GM08714 (cell line): Measurements from ENCODE around the gene RBPMS2.
A peak's percentile ranks its signal among the peaks of the same experiment; 100 is the strongest.
"Not testable (repeated sequence)": the region's sequence is repeated elsewhere in the genome, so short reads cannot be mapped to it uniquely, and the experiment has no call there.

Experiments used
- H3K4me3 ChIP-seq: fragments of 200-500 bp; sonication (Bioruptor generic); 2 replicates; pipeline ENCODE4 v1.5.1; 2014; ENCODE audit warnings: mild to moderate bottlenecking, low read length, inconsistent platforms
- ZNF274 ChIP-seq: IDR thresholded peaks from 2 replicates; pipeline ENCODE4 v1.6.1; 2012; ENCODE audit warnings: mild to moderate bottlenecking, low read depth, low read length

RBPMS2 gene

DNA sequence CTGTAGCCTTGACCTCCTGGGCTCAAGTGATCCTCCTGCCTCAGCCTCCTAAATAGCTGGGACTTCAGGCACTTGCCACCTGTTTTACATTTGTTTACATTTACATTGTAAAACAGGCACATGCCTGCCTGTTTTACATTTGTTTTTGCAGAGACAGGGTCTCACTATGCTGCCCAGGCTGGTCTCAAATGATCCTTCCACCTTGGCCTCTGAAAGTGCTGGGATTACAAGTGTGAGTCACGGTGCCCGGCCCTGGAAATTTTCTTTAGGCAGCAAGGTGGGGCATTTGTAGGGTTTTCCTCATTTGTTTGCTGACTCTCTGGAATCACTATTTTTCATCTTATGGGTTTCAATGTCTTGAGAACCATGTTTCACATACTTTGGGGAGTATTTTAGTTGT, 25.1 kb upstream of the RBPMS2 start:
- no peak overlapping the region for H3K4me3 ChIP-seq
- TF ChIP-seq ZNF274, result no peak

DNA sequence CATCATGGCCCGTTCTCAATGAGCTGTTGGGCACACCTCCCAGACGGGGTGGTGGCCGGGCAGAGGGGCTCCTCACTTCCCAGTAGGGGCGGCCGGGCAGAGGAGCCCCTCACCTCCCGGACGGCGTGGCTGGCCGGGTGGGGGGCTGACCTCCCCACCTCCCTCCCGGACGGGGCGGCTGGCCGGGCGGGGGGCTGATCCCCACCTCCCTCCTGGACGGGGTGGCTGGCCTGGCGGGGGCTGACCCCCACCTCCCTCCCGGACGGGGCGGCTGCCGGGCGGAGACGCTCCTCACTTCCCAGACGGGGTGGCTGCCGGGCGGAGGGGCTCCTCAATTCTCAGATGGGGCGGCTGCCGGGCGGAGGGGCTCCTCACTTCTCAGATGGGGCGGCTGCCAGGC, 23.5 kb upstream of the RBPMS2 start:
- H3K4me3 ChIP-seq, result not testable (repeated sequence)

DNA sequence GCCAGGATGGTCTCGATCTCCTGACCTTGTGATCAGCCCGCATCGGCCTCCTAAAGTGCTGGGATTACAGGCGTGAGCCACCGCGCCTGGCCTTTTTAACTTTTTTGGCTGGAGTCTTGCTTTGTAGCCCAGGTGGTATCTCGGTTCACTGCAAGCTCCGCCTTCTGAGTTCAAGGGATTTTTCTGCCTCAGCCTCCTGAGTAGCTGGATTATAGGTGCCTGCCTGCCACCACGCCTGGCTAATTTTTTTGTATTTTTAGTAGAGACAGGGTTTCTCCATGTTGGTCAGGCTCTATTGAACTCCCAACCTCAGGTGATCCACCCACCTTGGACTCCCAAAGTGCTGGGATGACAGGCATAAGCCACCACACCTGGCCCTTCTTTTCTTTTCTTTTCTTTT, 20.5 kb upstream of the RBPMS2 start:
- not testable (repeated sequence) for H3K4me3 ChIP-seq

DNA sequence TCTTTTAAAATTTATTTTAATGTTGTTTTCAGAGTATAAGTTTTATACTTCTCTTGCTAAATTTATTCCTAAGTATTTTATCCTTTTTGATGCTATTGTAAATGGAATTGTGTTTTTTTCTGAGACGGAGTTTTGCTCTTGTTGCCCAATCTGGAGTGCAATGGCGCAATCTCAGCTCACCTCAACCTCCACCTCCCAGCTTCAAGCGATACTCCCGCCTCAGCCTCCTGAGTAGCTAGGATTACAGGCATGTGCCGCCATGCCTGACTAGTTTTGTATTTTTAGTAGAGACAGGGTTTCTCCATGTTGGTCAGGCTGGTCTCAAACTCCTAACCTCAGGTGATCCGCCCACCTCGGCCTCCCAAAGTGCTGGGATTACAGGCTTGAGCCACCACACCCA, 19.9 kb upstream of the RBPMS2 start:
- not testable (repeated sequence) for H3K4me3 ChIP-seq

DNA sequence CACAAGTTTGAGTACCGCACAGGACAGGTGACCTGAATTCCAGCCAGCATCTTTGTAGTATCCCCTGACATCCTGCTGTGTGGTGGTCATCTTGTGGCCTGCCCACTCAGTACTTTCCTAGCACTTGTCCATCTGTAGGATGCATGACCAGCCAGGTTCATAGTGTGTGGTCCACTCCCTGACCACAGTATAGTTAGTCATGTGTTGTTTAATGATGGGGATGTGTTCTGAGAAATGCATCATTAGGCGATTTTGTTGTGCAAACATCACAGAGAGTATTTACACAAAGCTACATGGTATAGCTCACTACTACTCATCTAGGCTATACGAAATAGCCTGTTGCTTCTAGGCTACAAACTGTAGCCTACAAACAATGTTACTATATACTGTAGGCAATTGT, 16.9 kb upstream of the RBPMS2 start:
- no peak overlapping the region for H3K4me3 ChIP-seq
- TF ChIP-seq ZNF274, result no peak

DNA sequence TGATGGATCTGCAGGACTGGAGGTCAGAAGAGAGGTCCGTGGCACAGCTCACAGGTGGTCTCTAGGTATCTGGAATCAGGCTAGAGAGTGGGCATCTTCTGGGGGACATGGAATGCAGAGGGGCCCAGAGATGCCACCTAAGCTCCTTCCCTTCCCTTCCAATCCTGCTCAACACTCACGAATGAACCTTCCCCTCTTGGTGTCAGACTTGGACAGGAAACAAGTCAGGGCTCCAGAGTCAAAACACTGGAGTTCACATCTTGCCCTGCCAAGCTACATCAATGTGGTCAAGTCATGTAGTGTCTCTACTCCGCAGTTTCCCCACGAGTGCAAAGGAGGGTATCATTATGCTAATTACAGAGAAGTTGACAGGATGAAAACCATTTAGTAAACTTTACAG, 16.0 kb upstream of the RBPMS2 start:
- H3K4me3 ChIP-seq, result no peak overlapping the region
- TF ChIP-seq ZNF274, result no peak

DNA sequence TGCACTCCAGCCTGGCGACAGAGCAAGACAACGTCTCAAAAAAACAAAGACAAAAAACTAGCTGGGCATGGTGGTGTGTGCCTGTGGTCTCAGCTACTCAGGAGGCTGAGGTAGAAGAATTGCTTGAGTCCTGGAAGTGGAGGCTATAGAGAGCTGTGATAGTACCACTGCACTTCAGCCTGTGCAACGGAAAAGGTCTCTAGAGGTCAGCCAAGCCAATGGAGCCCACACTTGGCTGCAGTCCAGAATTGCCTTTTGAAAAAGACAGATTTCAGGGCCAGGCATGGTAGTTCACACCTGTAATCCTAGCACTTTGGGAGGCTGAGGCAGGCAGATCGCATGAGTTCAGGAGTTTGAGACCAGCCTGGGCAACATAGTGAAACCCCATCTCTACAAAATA, 8.4 kb upstream of the RBPMS2 start:
- TF ChIP-seq ZNF274, result no peak
- H3K4me3 ChIP-seq, result no peak overlapping the region

DNA sequence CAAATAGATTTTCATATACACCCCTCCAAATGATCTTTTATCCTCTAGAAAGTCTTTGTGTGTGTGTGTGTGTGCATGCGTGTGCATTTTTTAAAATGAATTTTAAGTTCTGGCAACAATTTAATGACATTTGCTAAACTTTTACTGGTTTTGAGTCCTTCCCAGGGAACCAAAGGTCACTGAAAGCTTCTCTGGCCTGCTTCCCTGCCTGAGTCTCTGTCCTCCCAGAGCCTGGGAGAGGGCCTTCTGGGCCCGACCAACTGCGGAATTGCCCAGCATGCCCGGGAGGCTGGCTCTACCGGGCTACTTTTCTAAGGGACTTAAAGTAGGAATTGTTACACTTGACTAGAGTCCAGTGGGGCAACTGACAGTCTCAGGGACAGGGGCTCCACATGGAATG, 7.4 kb upstream of the RBPMS2 start:
- no peak overlapping the region for H3K4me3 ChIP-seq
- no peak for TF ChIP-seq ZNF274

DNA sequence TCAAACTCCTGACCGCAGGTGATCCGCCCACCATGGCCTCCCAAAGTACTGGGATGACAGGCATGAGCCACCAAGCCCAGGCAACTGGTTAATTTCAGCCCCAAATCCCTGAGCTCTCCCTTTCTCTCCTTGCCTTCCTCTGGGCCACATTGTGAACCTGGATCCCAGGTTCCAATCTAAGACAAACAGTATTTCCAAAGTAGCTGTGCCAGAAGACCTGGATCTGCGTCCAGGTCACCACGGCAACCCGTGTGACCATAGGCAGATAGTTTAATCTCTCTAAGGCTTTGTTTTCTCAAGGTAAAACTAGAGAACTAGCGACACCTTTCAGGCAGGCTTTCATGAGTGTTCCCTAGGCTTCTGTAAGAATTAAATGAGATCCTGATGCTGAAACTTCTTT, 5.9 kb upstream of the RBPMS2 start:
- TF ChIP-seq ZNF274, result no peak

DNA sequence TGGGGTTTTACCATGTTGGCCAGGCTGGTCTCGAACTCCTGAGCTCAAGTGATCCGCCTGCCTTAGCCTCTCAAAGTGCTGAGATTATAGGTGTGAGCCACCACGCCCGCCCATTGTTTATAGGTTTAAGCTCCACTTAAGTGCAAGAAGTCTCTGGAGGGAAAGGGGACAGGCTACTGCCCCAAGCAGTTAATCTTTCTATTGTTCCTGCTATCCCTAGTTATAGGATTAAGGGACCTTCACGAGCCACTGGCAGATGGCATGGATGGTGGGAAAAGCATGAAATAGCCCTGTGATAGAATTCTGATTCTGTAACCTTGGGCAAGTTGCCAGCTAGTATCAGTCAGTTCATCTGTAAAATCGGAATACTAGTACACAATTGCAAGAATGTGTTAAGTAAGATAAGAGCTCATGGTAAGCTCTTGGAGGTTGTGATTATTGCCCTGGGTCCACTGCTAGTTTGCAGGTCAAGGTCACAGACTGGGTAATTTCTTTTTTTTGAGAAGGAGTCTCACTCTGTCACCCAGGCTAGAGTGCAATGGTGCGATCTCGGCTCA, 5.3 kb upstream of the RBPMS2 start:
- no peak overlapping the region for H3K4me3 ChIP-seq
- TF ChIP-seq ZNF274, result no peak

More for the DNA sequence above, 5.9 kb upstream of the RBPMS2 start:
- H3K4me3 ChIP-seq, result no peak overlapping the region

DNA sequence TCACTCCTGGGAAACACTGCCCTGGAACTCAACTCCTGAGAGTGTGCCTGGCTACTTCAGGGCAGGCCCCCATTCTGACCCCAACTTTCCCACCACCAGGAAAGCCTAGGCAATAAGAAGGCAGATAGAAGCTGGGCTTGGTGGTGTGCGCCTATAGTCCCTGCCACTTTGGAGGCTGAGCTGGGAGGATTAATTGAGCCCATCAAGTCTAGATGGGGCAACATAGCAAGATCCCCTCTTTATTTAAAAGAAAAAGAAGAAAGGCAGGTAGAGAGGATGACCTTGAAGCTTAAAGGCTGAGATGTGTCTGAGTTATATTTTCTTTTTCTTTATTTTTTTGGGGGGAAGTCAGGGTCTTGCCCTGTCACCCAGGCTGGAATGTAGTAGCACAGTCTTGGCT, 4.2 kb upstream of the RBPMS2 start:
- TF ChIP-seq ZNF274, result no peak
- H3K4me3 ChIP-seq, result no peak overlapping the region

DNA sequence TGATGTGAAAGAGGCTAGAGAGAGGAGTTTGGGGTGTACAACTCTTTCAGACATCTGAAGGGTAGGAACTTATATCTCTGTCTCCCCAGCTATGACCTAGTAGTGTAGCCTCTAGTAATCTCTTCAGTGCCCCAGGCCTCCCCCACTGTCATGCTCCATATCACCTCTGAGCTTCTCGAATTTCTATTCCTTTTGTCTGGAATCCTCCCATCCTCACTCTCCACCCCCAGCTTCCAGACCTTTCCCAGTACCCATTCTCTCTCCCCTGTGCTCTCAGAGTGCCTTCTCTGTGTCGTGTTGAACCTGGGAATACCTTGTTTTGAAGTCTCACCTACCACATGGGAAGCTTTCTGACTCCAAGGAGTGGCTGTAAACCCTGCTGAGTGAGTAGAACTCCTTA, 3.6 kb upstream of the RBPMS2 start:
- no peak overlapping the region for H3K4me3 ChIP-seq
- TF ChIP-seq ZNF274, result no peak

DNA sequence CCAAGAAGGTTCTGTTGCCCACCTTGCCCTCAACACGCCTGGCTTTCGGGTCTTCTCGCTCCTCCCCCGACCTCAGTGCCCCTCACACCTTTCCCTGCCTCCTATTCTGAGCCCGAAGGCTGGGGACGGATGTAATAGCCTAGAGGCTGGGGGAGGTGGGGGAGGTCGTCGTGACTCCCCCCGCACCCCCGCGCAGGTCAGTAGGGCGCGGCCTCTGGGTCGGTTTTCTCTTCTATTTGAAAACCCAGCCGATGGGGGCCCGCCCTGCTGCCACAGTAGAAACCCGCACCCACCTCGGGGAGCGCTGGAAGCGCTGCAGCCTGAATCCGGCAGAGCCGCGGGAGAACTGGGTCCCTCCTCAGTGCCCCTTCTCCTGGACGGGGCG, 1.0 kb upstream of the RBPMS2 start:
- H3K4me3 ChIP-seq, result no peak overlapping the region
- TF ChIP-seq ZNF274, result no peak

DNA sequence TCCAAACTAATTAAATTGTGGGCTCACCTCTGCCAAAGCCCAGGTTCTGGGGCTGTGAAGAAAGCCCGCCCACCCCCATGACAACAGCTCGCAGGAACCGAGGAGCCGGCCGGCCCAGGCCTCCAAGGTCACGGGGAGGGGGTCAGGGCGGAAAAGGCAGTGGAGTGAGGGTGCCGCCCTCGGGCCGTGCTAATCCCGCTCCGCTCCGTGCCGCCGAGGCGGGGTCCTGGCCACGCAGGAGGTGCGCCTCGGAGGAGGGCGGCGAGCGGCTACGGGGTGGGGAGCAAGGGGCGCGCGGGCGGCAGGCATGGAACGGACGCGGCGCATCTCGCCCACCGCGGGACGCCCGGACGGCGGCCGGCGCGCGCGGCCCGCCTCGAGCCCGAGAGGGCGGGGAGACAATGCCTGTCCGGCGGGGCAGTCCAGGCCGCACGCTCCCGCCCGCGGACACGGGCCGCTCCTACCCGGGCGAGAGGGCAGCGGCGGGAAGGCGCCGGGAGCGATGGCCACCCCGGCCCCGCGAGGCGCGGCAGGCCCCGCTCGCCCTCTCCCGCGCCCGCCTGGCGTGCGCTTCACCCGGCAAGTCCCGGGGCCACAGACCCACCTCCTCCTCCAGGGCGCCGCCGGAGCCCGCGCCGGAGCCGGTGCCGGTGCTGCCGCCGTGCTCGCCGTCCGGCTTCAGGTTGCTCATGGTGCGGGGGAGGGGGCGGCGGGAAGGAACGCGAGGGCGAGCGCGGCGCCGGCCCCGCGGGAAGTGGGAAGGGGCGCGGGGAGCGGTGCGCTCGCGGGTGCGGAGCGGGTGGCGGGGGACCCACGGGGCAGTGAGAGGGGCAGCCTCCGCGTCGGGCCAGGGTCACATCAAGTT, 528 bp downstream of the RBPMS2 start:
- H3K4me3 ChIP-seq, result peak overlapping the region; percentile 44; the same call in 1 of the 2 replicates
- TF ChIP-seq ZNF274, result no peak

DNA sequence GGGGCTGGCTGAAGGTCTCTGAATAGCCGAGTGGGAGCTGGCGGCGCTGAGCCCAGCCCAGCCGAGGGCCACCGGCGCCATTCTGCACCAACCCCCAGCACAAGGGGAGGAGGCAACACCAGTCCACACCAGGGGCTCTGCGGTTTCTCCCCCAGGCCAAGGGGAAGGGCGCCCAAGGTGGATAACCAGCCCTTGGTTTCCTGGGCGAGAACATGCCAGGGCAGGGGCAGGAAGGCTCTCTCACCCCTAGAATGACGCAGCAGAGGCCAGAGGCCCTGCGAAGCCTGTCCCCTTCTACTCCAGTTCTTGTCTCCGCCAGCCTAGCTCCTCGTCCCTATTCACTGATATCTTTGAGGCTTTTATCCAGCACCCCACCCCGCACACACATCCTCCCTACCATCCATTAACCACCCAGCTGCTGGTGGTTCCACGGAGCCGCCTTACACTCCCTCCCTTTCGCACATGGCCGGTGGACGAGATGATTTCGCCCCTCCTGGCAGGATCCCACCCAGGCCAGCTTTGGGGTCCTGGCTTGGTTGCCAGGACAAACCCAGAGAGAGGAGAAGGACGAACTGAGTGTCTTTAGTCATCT, 1.3 kb downstream of the RBPMS2 start:
- H3K4me3 ChIP-seq, result no peak overlapping the region
- no peak for TF ChIP-seq ZNF274

DNA sequence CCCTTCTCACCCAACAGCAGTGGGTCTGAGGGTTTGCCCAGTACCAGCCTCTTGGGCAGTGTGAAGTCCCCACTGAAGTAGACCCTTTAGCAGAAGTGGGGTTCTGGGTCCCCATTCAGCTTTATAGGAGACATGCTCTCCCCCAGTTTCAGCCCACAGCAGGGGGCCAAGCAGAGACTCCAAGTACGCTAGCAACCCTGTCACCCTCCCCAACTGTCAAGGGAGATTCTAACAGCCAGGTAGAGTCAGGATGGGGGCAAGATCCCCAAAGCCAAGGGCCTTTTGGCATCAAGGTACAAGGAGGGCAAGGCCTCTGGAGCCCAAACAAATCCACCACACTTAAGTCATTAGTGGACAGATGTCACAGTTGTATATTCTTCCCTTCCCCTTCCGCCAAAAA, 1.8 kb downstream of the RBPMS2 start:
- TF ChIP-seq ZNF274, result no peak
- no peak overlapping the region for H3K4me3 ChIP-seq

DNA sequence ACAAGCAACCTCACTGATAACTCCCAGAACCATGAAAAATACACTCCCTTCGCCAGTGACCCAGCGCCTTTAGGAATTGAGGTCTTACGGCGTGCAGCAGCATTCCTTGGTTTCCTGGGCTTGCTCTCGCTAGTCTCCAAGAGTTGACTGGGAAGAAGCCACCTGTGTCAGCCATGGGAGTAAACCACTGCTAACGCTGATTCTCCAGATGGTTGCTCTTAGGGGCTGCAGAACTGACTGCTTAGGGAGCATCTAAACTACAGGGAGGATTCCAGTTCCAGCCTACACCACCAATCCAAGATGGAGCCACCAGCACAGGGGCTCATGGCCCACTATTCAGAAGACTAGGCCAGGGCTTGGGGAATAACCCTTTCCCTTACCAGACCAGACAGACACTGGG, 2.4 kb downstream of the RBPMS2 start:
- no peak for TF ChIP-seq ZNF274
- H3K4me3 ChIP-seq, result no peak overlapping the region
